ENCODE results near the gene SAMM50.

SAMM50 gene

GRCh38 chr22:43946384-43946667 is 8.9 kb upstream of the SAMM50 start:
- no peak for DNase-seq

GRCh38 chr22:43948836-43949406 is 6.3 kb upstream of the SAMM50 start:
- no peak for DNase-seq

GRCh38 chr22:43951391-43951790 is 3.9 kb upstream of the SAMM50 start:
- no peak for DNase-seq

GRCh38 chr22:43951966-43952365 is 3.3 kb upstream of the SAMM50 start:
- DNase-seq = no peak

GRCh38 chr22:43953988-43954785 is 1.1 kb upstream of the SAMM50 start:
- no peak for DNase-seq

- DNase-seq = no peak
These were observed 891 bp downstream of the SAMM50 start for GRCh38 chr22:43955883-43956782.

- DNase-seq = no peak
These were observed 1.7 kb downstream of the SAMM50 start for GRCh38 chr22:43956805-43957463.

GRCh38 chr22:43957871-43958270 is 2.6 kb downstream of the SAMM50 start:
- DNase-seq = no peak

GRCh38 chr22:43964314-43964857 is 9.1 kb downstream of the SAMM50 start:
- DNase-seq = no peak

GRCh38 chr22:43967069-43967468 is 11.8 kb downstream of the SAMM50 start:
- DNase-seq = no peak

- DNase-seq = no peak
These were observed 13.4 kb downstream of the SAMM50 start for GRCh38 chr22:43968614-43969013.

- DNase-seq = no peak
These were observed 14.0 kb downstream of the SAMM50 start for GRCh38 chr22:43969021-43969878.

- no peak for DNase-seq
These were observed 14.9 kb downstream of the SAMM50 start for GRCh38 chr22:43969989-43970755.

GRCh38 chr22:43971112-43971511 is 15.9 kb downstream of the SAMM50 start:
- no peak for DNase-seq

- DNase-seq = no peak
These were observed 17.8 kb downstream of the SAMM50 start for GRCh38 chr22:43972931-43973462.

- no peak for DNase-seq
These were observed 18.8 kb downstream of the SAMM50 start for GRCh38 chr22:43974028-43974545.

- no peak for DNase-seq
These were observed 19.8 kb downstream of the SAMM50 start for GRCh38 chr22:43975041-43975440.

GRCh38 chr22:43976861-43977795 is 21.9 kb downstream of the SAMM50 start:
- no peak for DNase-seq

- DNase-seq = no peak
These were observed 23.3 kb downstream of the SAMM50 start for GRCh38 chr22:43978558-43978957.

GRCh38 chr22:43980579-43980978 is 25.3 kb downstream of the SAMM50 start:
- no peak for DNase-seq
